DOHH2 (cell line): ENCODE measurements around the gene M6PR.

Experiments used
- H3F3A ChIP-seq: fragments of 200-600 bp; sonication (generic), shearing (Covaris generic); 2 replicates; pipeline ENCODE4 v1.6.0; 2016; ENCODE audit warnings: antibody characterized with exemption, mild to moderate bottlenecking; ENCODE audit not compliant: control insufficient read depth, insufficient read depth
- H3K27ac ChIP-seq: fragments of 200-600 bp; sonication (generic); 2 replicates; pipeline ENCODE4 v1.5.1; 2014; ENCODE audit warnings: low read depth, mild to moderate bottlenecking, low read length, moderate library complexity
- H3K27me3 ChIP-seq: fragments of 200-600 bp; sonication (generic); 2 replicates; pipeline ENCODE4 v1.6.1; 2014; ENCODE audit warnings: mild to moderate bottlenecking, low read length, mixed read lengths; ENCODE audit not compliant: control insufficient read depth
- H3K36me3 ChIP-seq: fragments of 200-600 bp; sonication (generic); 2 replicates; pipeline ENCODE4 v1.6.1; 2014; ENCODE audit warnings: mild to moderate bottlenecking, low read length, moderate library complexity, mixed read lengths; ENCODE audit not compliant: control insufficient read depth
- H3K4me1 ChIP-seq: fragments of 200-600 bp; sonication (generic); 2 replicates; pipeline ENCODE4 v1.6.1; 2014; ENCODE audit warnings: mild to moderate bottlenecking, low read length, mixed read lengths; ENCODE audit not compliant: control insufficient read depth
- H3K4me2 ChIP-seq: fragments of 200-600 bp; sonication (generic); 2 replicates; pipeline ENCODE4 v1.6.0; 2014; ENCODE audit warnings: mild to moderate bottlenecking, low read length, moderate library complexity
- H3K4me3 ChIP-seq: fragments of 200-600 bp; sonication (generic); 2 replicates; pipeline ENCODE4 v1.5.1; 2014; ENCODE audit warnings: mild to moderate bottlenecking, low read length, mixed read lengths
- H3K79me2 ChIP-seq: fragments of 200-600 bp; sonication (generic); 2 replicates; pipeline ENCODE4 v1.6.1; 2014; ENCODE audit warnings: mild to moderate bottlenecking, low read length, mixed read lengths; ENCODE audit not compliant: control insufficient read depth
- H3K9me2 ChIP-seq: fragments of 200-600 bp; sonication (generic); replicated peaks from 2 replicates; pipeline ENCODE4 v1.6.1; 2014; ENCODE audit warnings: mild to moderate bottlenecking, low read length, mixed read lengths; ENCODE audit not compliant: control insufficient read depth
- H3K9me3 ChIP-seq: fragments of 200-600 bp; sonication (generic); 2 replicates; pipeline ENCODE4 v1.6.1; 2014; ENCODE audit warnings: antibody characterized with exemption, low read length, mixed read lengths; ENCODE audit not compliant: control insufficient read depth, insufficient read depth
- H4K20me1 ChIP-seq: fragments of 200-600 bp; sonication (generic); 2 replicates; pipeline ENCODE4 v1.6.0; 2014; ENCODE audit warnings: low read depth, mild to moderate bottlenecking, antibody characterized with exemption, low read length, moderate library complexity; ENCODE audit not compliant: control insufficient read depth, insufficient read depth
- CTCF ChIP-seq: fragments of 200-600 bp; sonication (generic); IDR thresholded peaks from one replicate; pipeline ENCODE4 v1.5.1; 2014; ENCODE audit warnings: antibody characterized with exemption, mild to moderate bottlenecking, low read depth, low read length; ENCODE audit not compliant: poor library complexity, severe bottlenecking
- EZH2phosphoT487 ChIP-seq: fragments of 200-600 bp; sonication (generic); IDR thresholded peaks from 2 replicates; pipeline ENCODE4 v1.6.1; 2017; ENCODE audit warnings: borderline replicate concordance, mild to moderate bottlenecking, antibody characterized with exemption, low read length, moderate library complexity, mixed read lengths

M6PR gene

GRCh38 chr12:8894986-8895385 lies 54.5 kb downstream of the M6PR start:
- no peaks in the 10 kb centered on the region for H3K36me3 ChIP-seq
- no peak for TF ChIP-seq EZH2phosphoT487
- TF ChIP-seq CTCF: no peak
- H3K27me3 ChIP-seq: no peaks in the 10 kb centered on the region
- H3K4me1 ChIP-seq: peaks cover 4% of the 10 kb centered on the region
- no peaks in the 10 kb centered on the region for H4K20me1 ChIP-seq
- H3K4me2 ChIP-seq: no peak overlapping the region
- no peak overlapping the region for H3K4me3 ChIP-seq
- no peaks in the 10 kb centered on the region for H3K79me2 ChIP-seq
- H3F3A ChIP-seq: no peaks in the 10 kb centered on the region
- H3K27ac ChIP-seq: no peak overlapping the region
- H3K9me2 ChIP-seq: no peaks in the 10 kb centered on the region
- H3K9me3 ChIP-seq: no peaks in the 10 kb centered on the region

- no peak overlapping the region for H3K27ac ChIP-seq
- H3K79me2 ChIP-seq: no peaks in the 10 kb centered on the region
- H3K4me1 ChIP-seq: peaks cover 4% of the 10 kb centered on the region
- H3F3A ChIP-seq: no peaks in the 10 kb centered on the region
- no peaks in the 10 kb centered on the region for H3K9me2 ChIP-seq
- TF ChIP-seq EZH2phosphoT487: no peak
- TF ChIP-seq CTCF: no peak
- H4K20me1 ChIP-seq: no peaks in the 10 kb centered on the region
- no peak overlapping the region for H3K4me3 ChIP-seq
- no peak overlapping the region for H3K4me2 ChIP-seq
- no peaks in the 10 kb centered on the region for H3K9me3 ChIP-seq
- H3K36me3 ChIP-seq: no peaks in the 10 kb centered on the region
- H3K27me3 ChIP-seq: no peaks in the 10 kb centered on the region
These were observed 55.1 kb downstream of the M6PR start for GRCh38 chr12:8894378-8894777.

- TF ChIP-seq CTCF (no peak), EZH2phosphoT487 (no peak)
- Histone ChIP-seq H3K27ac (no peak overlapping the region), H3F3A (no peaks in the 10 kb centered on the region), H3K4me1 (peaks cover 4% of the 10 kb centered on the region), H3K9me2 (no peaks in the 10 kb centered on the region), H3K79me2 (no peaks in the 10 kb centered on the region), H3K27me3 (no peaks in the 10 kb centered on the region), H3K4me2 (no peak overlapping the region), H3K36me3 (no peaks in the 10 kb centered on the region), H3K9me3 (no peaks in the 10 kb centered on the region), H3K4me3 (no peak overlapping the region), H4K20me1 (no peaks in the 10 kb centered on the region)
These were observed 57.5 kb downstream of the M6PR start for GRCh38 chr12:8891976-8892375.
